Measurements from ENCODE around the gene COL13A1. TPM values are rescaled to one million over a fixed set of nuclear protein-coding genes. Genes with fewer than 3 reads are reported as not detected.

Gene COL13A1
- total RNA-seq, 4 donors from 2014 or later, result 0.17 to 0.49 (median 0.44) TPM; not detected in 1

DNA sequence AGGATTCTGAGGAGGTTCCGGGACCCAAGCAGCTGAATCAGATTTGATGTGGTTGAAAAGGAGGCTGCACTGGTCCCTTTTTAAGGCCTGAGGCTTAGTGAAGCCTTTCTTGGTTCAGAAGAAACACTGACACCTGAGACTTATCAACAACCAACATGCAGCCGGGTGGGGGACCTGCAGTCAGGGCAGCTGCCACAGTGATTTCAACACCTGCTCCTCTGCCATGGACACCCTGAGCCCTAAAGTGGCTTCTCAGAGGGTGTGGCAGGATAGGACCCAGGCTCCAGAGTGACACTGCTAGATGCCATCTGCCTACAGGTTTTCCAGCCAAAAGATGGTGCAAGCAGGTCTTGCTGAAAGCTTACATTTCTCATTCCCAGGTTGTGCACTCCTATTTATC lies 99.3 kb downstream of the COL13A1 start:
- TF ChIP-seq, protein P1, sequence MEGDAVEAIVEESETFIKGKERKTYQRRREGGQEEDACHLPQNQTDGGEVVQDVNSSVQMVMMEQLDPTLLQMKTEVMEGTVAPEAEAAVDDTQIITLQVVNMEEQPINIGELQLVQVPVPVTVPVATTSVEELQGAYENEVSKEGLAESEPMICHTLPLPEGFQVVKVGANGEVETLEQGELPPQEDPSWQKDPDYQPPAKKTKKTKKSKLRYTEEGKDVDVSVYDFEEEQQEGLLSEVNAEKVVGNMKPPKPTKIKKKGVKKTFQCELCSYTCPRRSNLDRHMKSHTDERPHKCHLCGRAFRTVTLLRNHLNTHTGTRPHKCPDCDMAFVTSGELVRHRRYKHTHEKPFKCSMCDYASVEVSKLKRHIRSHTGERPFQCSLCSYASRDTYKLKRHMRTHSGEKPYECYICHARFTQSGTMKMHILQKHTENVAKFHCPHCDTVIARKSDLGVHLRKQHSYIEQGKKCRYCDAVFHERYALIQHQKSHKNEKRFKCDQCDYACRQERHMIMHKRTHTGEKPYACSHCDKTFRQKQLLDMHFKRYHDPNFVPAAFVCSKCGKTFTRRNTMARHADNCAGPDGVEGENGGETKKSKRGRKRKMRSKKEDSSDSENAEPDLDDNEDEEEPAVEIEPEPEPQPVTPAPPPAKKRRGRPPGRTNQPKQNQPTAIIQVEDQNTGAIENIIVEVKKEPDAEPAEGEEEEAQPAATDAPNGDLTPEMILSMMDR (IDR thresholded peaks at IDR 0.05; ENCODE audit: low read depth), result no peak

DNA sequence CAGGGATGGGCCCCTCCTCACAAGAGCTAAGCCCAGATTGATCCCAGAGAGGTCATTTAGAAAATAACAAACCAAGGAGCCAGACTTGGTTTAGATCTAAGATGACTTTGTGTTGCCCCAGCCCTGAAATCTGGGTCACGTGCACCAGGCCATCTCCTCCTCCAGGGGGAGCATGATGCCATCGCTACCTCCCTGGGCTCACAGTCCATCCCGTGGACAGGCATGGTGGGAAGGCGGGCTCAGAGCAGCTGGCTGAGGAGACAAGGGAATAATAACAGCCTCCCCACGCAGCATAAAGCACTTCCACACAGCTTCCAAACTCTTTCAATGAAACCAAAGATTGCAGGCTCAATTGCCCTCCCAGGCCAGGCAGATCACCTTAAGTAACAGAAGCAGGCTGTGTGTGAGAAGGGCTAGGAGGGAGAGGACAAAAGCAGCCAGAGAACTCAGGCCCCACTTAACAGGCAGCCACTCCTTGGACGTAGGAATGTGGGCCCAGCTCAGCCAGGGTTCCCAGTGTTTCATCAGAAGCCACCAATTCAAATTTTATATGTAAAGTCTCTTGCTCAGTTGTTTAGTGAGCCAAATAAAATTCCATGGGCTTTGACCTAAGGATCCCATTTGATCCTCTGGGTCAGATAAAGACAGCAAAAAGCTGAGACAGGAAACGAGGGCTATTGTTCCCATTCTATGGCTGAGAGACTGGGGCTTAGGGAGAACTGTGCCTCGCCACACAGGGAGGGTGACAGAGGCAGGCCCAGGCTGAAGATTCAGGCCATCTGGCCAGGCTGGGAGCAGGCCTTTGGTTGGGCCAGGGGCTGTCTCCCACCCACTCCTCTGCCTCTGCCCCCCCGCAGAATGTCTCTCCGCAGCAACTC lies 100.2 kb downstream of the COL13A1 start:
- TF ChIP-seq, protein P1 (IDR thresholded peaks at IDR 0.05; ENCODE audit: low read depth), result no peak

DNA sequence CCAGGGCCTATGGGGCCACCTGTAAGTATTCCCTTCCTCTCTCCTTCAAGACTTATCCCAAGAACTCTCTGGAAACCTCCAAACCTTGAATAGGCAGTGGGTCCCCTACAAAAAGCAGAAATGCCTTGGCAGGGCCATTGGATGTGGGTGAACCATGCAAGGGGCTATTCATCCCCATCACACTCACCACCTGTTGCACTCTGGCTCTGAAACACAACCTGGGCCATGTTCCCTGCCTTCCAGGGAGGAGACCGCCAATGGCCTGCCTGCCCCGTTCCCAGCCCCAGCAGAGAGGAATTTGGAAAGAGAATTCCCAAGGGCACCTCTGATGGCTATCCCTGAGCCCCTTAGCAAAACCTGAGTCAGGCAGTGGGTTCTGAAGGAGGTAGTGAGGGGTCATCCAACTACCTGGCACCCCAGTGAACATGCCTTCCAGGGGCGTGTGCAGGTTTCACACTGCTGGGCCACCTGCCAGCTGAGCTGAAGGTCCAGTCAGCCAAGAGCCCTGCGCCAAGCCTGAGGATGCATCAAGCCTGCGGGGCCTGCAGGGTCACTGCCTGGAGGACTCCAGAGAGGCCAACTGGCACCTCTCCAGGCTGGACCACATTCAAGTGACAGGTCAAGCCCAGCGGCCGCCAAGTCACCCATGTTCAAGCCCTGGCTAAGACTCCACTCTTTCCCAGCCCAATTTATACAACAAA lies 101.3 kb downstream of the COL13A1 start:
- TF ChIP-seq, protein P1 (IDR thresholded peaks at IDR 0.05; ENCODE audit: low read depth), result no peak

DNA sequence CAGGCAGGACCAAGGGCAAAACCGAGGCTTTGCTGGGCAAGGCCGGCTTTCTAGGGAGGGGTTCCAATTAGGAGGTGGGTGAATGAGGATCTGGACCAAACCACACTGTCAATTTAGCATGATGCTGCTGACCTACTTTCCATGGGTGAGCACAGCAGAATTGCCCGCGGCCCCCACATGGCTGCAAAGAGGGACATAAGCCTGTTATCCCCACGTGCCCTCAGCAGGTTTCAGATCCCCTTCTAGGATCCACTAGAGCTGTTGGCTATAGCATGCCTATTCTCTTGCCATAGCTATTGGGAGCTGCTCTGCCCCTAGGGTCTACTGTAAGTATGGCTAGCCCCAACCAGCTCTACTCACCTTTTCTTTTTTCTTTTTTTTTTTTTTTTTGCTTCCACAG lies 102.8 kb downstream of the COL13A1 start:
- TF ChIP-seq, protein P1 (IDR thresholded peaks at IDR 0.05; ENCODE audit: low read depth), result no peak

DNA sequence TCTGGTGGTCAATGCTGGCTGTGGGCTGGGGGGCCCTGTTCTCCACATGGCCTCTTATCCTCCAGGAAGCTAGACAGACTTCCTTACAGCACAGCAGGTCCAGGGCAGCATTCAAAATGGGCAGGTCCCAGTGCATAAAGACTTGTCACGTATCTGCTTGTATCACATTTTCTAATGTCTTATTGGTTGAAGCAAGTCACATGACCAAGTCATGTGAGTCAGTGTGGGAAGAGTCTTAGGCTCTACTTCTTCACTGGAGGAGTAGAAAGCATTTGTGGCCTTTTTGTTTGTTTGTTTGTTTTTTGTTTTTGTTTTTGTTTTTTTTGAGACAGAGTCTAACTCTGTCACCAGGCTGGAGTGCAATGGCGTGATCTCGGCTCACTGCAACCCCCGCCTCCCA lies 104.7 kb downstream of the COL13A1 start:
- TF ChIP-seq, protein P1 (IDR thresholded peaks at IDR 0.05; ENCODE audit: low read depth), result no peak

DNA sequence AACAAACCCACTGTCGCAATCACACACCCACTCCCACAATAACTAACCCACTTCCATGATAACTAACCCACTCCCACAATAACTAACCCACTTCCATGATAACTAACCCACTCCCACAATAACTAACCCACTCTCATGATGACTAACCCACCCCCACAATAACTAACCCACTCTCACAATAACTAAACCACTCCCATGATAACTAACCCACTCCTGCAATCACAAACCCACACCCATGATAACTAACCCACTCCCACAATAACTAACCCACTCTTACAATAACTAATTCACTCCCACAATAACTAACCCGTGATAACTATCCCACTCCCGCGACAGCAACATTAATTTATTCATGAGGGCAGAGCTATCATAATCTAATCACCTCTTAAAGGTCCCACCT lies 105.8 kb downstream of the COL13A1 start:
- TF ChIP-seq, protein P1 (IDR thresholded peaks at IDR 0.05; ENCODE audit: low read depth), result no peak

DNA sequence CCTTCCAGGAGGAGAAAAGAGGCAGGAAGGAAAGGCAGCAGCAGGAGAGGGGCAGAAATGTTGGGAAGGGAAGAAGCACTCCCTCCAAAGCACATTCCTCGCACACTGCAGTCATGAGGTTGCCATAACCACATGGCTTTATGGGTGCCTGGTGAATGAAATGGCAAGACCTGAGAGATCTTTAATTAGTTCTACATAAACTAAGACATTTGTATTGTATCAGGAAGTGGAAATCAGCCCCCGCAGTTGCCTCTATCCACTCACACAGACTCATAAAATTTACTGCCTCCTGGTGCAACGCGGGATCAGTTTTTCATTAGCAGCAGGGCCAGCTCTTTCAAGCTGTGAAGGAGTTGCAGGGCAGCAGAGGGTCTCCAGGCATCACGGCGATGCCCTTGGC lies 106.4 kb downstream of the COL13A1 start:
- TF ChIP-seq, protein P1 (IDR thresholded peaks at IDR 0.05; ENCODE audit: low read depth), result no peak

All from subcutaneous adipose tissue (tissue), 4 donors.